ENCODE results near the gene DNM3. TPM values are rescaled to one million over a fixed set of nuclear protein-coding genes. Genes with fewer than 3 reads are reported as not detected.

The DNM3 gene
- total RNA-seq, 6 experiments from 2014 or later, result 0.25 to 0.73 (median 0.39) TPM

- TF ChIP-seq, protein P1, sequence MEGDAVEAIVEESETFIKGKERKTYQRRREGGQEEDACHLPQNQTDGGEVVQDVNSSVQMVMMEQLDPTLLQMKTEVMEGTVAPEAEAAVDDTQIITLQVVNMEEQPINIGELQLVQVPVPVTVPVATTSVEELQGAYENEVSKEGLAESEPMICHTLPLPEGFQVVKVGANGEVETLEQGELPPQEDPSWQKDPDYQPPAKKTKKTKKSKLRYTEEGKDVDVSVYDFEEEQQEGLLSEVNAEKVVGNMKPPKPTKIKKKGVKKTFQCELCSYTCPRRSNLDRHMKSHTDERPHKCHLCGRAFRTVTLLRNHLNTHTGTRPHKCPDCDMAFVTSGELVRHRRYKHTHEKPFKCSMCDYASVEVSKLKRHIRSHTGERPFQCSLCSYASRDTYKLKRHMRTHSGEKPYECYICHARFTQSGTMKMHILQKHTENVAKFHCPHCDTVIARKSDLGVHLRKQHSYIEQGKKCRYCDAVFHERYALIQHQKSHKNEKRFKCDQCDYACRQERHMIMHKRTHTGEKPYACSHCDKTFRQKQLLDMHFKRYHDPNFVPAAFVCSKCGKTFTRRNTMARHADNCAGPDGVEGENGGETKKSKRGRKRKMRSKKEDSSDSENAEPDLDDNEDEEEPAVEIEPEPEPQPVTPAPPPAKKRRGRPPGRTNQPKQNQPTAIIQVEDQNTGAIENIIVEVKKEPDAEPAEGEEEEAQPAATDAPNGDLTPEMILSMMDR (IDR thresholded peaks at IDR 0.05), result no peak
- no peak overlapping the region for H3K4me3 Mint-ChIP-seq
- no peak overlapping the region for H3K27ac Mint-ChIP-seq
- DNase-seq, result no peak
- no peaks in the 10 kb centered on the region for H3K9me3 Mint-ChIP-seq
- H3K36me3 Mint-ChIP-seq (ENCODE audit: low read depth), result no peaks in the 10 kb centered on the region
- no peaks in the 10 kb centered on the region for H3K27me3 Mint-ChIP-seq (ENCODE audit: insufficient read depth)
- H3K4me1 Mint-ChIP-seq (ENCODE audit: low read depth), result no peaks in the 10 kb centered on the region
Measured at GRCh38 chr1:171909711-171910110, 68.4 kb downstream of the DNM3 start.

GRCh38 chr1:171910786-171911185, 69.5 kb downstream of the DNM3 start:
- DNase-seq, result no peak
- TF ChIP-seq, protein P1 (IDR thresholded peaks at IDR 0.05), result no peak
- Mint-ChIP-seq H3K9me3 (no peaks in the 10 kb centered on the region), H3K27me3 (ENCODE audit: insufficient read depth) (no peaks in the 10 kb centered on the region), H3K4me3 (no peak overlapping the region), H3K36me3 (ENCODE audit: low read depth) (no peaks in the 10 kb centered on the region), H3K4me1 (ENCODE audit: low read depth) (no peaks in the 10 kb centered on the region), H3K27ac (no peak overlapping the region)

GRCh38 chr1:171911506-171911905, 70.2 kb downstream of the DNM3 start:
- H3K4me1 Mint-ChIP-seq (ENCODE audit: low read depth), result no peaks in the 10 kb centered on the region
- H3K36me3 Mint-ChIP-seq (ENCODE audit: low read depth), result no peaks in the 10 kb centered on the region
- no peak overlapping the region for H3K27ac Mint-ChIP-seq
- H3K4me3 Mint-ChIP-seq, result no peak overlapping the region
- no peak for DNase-seq
- H3K27me3 Mint-ChIP-seq (ENCODE audit: insufficient read depth), result no peaks in the 10 kb centered on the region
- TF ChIP-seq, protein P1 (IDR thresholded peaks at IDR 0.05), result no peak
- H3K9me3 Mint-ChIP-seq, result no peaks in the 10 kb centered on the region

DNA sequence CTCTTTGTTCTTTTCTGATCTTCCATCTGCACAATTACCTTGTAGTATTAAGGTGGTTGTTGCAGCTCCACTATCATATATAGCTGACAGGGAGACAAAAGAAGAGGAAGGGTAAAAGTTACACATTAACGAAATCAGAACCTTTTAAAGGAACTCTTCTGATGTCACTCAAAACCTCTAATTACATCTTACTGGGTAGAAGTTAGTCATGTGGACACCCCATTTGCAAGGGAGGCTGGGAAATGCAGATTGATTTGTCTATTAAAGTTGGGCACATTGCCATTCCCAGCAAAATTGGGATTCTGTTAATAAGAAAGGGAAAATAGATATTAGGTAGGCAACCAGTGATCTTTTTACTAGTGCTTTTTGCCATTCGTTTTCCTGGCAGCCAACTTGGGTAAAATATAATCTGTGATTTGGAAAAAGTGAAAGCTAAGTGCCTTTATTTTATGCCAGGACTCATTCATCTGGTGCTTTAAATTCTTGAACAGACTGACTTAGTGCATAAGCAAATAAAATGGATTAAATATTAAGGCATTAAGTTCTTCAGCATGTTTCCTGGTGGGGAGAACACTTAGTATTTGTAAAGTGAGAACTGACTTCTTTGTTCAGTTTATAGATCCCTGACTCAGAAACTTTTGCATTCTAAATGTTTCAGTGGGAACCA, 71.3 kb downstream of the DNM3 start:
- DNase-seq, result no peak
- H3K27ac Mint-ChIP-seq, result no peak overlapping the region
- no peak overlapping the region for H3K4me3 Mint-ChIP-seq
- no peaks in the 10 kb centered on the region for H3K36me3 Mint-ChIP-seq (ENCODE audit: low read depth)
- H3K27me3 Mint-ChIP-seq (ENCODE audit: insufficient read depth), result no peaks in the 10 kb centered on the region
- H3K4me1 Mint-ChIP-seq (ENCODE audit: low read depth), result no peaks in the 10 kb centered on the region
- TF ChIP-seq, protein P1 (IDR thresholded peaks at IDR 0.05), result no peak
- H3K9me3 Mint-ChIP-seq, result no peaks in the 10 kb centered on the region

DNA sequence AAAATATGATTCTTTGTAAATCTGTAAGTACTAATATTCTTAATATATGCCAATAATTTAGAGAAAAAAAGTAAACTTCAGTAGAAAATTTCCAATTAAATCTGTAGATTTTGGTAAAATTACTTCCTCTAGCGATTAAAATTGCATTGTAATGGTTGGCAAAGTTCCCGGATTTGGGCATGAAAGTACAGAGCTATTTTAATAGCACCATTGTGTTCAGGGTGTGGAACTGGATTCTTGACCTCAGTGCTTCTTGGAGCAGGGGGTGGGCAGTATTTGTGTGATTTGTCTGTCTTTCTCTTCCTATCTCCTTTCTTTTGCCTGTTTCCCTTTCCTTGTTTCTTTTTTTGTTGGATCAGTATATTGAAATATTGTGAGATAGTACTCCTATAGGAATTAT, 72.1 kb downstream of the DNM3 start:
- Mint-ChIP-seq H3K9me3 (no peaks in the 10 kb centered on the region), H3K4me3 (no peak overlapping the region), H3K36me3 (ENCODE audit: low read depth) (no peaks in the 10 kb centered on the region), H3K27ac (no peak overlapping the region), H3K4me1 (ENCODE audit: low read depth) (no peaks in the 10 kb centered on the region), H3K27me3 (ENCODE audit: insufficient read depth) (no peaks in the 10 kb centered on the region)
- no peak for DNase-seq
- TF ChIP-seq, protein P1 (IDR thresholded peaks at IDR 0.05), result no peak

All from HFFc6 (cell line).